IPS DF 6.9 (cell line): ENCODE results near the gene SPRYD3.
"Not testable (repeated sequence)": the region's sequence is repeated elsewhere in the genome, so short reads cannot be mapped to it uniquely, and the experiment has no call there.

ENCODE experiments used
- DNase-seq: peaks from one replicate; pipeline ENCODE4 v3.0.0-alpha.2; 2013; ENCODE audit warnings: low read depth, low spot score
- H3K27ac ChIP-seq: one replicate; pipeline ENCODE4 v1.5.1; 2013; ENCODE audit warnings: low read length, control low read depth
- H3K27me3 ChIP-seq: 2 replicates; pipeline ENCODE4 v1.6.1; 2013; ENCODE audit warnings: mild to moderate bottlenecking, low read length; ENCODE audit not compliant: control insufficient read depth, insufficient read depth
- H3K36me3 ChIP-seq: 2 replicates; pipeline ENCODE4 v1.6.1; 2013; ENCODE audit warnings: low read length; ENCODE audit not compliant: control insufficient read depth, insufficient read depth
- H3K4me1 ChIP-seq: 2 replicates; pipeline ENCODE4 v1.6.1; 2013; ENCODE audit warnings: low read length; ENCODE audit not compliant: control insufficient read depth, insufficient read depth
- H3K4me3 ChIP-seq: 2 replicates; pipeline ENCODE4 v1.5.1; 2013; ENCODE audit warnings: mild to moderate bottlenecking, low read length
- H3K9me3 ChIP-seq: 2 replicates; pipeline ENCODE4 v1.6.1; 2013; ENCODE audit warnings: low read length, inconsistent platforms; ENCODE audit not compliant: control insufficient read depth, insufficient read depth
- WGBS: extraction: QIAGEN DNeasy Blood & Tissue Kit; methylation state at CpG from one replicate; pipeline ENCODE4 v1.1.7; 2013; ENCODE audit warnings: mixed read lengths, missing lambda C conversion rate; ENCODE audit not compliant: insufficient read length, insufficient coverage; 5-methylcytosine and 5-hydroxymethylcytosine counted together

The SPRYD3 gene

DNA sequence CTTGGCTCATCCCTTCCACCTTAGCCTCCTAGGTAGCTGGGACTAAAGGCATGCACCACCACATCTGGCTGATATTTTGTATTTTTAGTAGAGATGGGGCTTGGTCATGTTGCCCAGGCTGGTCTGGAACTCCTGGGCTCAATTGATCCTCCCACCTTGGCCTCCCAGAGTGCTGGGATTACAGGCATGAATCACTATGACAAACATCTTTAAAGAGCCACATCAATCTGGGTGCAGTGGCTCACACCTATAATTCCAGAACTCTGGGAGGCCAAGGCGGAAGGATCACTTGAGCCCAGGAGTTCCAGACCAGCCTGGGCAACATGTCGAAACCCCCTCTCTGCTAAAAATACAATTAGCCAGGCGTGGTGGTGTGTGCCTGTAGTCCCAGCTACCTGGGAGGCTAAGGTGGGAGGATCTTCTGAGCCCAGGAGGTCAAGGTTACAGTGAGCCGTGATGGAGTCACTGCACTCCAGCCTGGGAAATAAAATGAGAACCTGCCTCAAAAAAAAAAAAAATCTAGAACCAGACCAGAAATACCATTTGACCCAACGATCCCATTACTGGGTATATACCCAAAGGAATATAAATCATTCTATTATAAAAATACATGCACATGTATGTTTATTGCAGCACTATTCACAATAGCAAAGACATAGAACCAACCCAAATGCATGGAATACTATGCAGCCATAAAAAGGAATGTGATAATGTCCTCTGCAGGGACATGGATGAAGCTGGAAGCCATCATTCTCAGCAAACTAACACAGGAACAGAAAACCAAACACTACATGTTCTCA, 15.8 kb upstream of the SPRYD3 start:
- WGBS, result no CpG with 5 or more reads among the region's 5 CpGs
- not testable (repeated sequence) for H3K27ac ChIP-seq, H3K36me3 ChIP-seq, DNase-seq, H3K9me3 ChIP-seq, H3K27me3 ChIP-seq, H3K4me1 ChIP-seq, H3K4me3 ChIP-seq

- Histone ChIP-seq H3K9me3 (no peaks in the 10 kb centered on the region), H3K27ac (no peak overlapping the region), H3K36me3 (no peaks in the 10 kb centered on the region), H3K4me1 (peaks cover 8% of the 10 kb centered on the region), H3K27me3 (peaks cover 4% of the 10 kb centered on the region; the same call in 1 of the 2 replicates), H3K4me3 (no peak overlapping the region)
- DNase-seq, result no peak
- no CpG with 5 or more reads among the region's 6 CpGs for WGBS
These were observed 15.2 kb upstream of the SPRYD3 start for GRCh38 chr12:53094394-53094787.

GRCh38 chr12:53093777-53094393, 14.7 kb upstream of the SPRYD3 start:
- Histone ChIP-seq H3K4me1 (peaks cover 5% of the 10 kb centered on the region), H3K4me3 (no peak overlapping the region), H3K36me3 (no peaks in the 10 kb centered on the region), H3K27me3 (peaks cover 3% of the 10 kb centered on the region; the same call in 1 of the 2 replicates), H3K9me3 (no peaks in the 10 kb centered on the region), H3K27ac (no peak overlapping the region)
- no peak for DNase-seq
- no CpG with 5 or more reads among the region's 6 CpGs for WGBS

DNA sequence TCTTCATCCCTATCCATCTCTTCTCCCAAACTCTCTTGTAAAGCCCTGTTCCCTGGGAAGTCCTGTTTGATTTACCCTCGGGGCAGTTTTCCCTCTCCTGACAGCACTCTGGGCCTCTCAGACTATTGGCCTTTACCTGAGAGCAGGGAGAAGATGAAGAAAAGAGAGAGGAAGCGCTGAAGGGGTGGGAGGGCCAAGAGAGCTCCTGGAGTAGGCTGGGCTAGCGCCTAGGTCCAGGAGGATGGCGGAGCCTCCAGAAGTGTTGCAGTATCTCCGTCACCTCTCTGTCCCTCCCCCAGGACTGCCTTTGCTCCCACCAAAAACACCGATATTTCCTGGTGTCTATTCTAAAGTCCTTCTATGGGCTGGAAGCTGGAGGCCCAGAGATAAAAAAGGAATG, 12.6 kb upstream of the SPRYD3 start:
- DNase-seq, result no peak
- Histone ChIP-seq H3K4me1 (peaks cover 5% of the 10 kb centered on the region), H3K9me3 (no peaks in the 10 kb centered on the region), H3K27me3 (no peaks in the 10 kb centered on the region), H3K27ac (no peak overlapping the region), H3K4me3 (no peak overlapping the region), H3K36me3 (no peaks in the 10 kb centered on the region)
- no CpG with 5 or more reads among the region's 6 CpGs for WGBS

- H3K27me3 ChIP-seq, result no peaks in the 10 kb centered on the region
- no CpG with 5 or more reads among the region's 2 CpGs for WGBS
- H3K27ac ChIP-seq, result no peak overlapping the region
- no peaks in the 10 kb centered on the region for H3K36me3 ChIP-seq
- H3K4me3 ChIP-seq, result no peak overlapping the region
- no peaks in the 10 kb centered on the region for H3K9me3 ChIP-seq
- DNase-seq, result no peak
- H3K4me1 ChIP-seq, result no peaks in the 10 kb centered on the region
These were observed 11.4 kb upstream of the SPRYD3 start for GRCh38 chr12:53090554-53090953.

- Histone ChIP-seq H3K9me3 (no peaks in the 10 kb centered on the region), H3K4me3 (no peak overlapping the region)
- WGBS, result no CpG with 5 or more reads among the region's 6 CpGs
These were observed 10.9 kb upstream of the SPRYD3 start for GRCh38 chr12:53090105-53090504.

GRCh38 chr12:53086361-53086760, 7.2 kb upstream of the SPRYD3 start:
- Histone ChIP-seq H3K36me3 (no peaks in the 10 kb centered on the region), H3K4me3 (no peak overlapping the region), H3K27ac (no peak overlapping the region), H3K9me3 (no peaks in the 10 kb centered on the region), H3K4me1 (no peaks in the 10 kb centered on the region), H3K27me3 (no peaks in the 10 kb centered on the region)
- no peak for DNase-seq
- no CpG with 5 or more reads among the region's 3 CpGs for WGBS

More at GRCh38 chr12:53090105-53090504, 10.9 kb upstream of the SPRYD3 start:
- no peaks in the 10 kb centered on the region for H3K36me3 ChIP-seq
- no peak overlapping the region for H3K27ac ChIP-seq
- no peaks in the 10 kb centered on the region for H3K4me1 ChIP-seq
- DNase-seq, result no peak
- H3K27me3 ChIP-seq, result no peaks in the 10 kb centered on the region

- H3K36me3 ChIP-seq, result no peaks in the 10 kb centered on the region
- H3K4me3 ChIP-seq, result no peak overlapping the region
- H3K9me3 ChIP-seq, result no peaks in the 10 kb centered on the region
- DNase-seq, result no peak
- WGBS, result no CpG with 5 or more reads among the region's 2 CpGs
- H3K27me3 ChIP-seq, result no peaks in the 10 kb centered on the region
- no peaks in the 10 kb centered on the region for H3K4me1 ChIP-seq
- no peak overlapping the region for H3K27ac ChIP-seq
These were observed 3.5 kb upstream of the SPRYD3 start for GRCh38 chr12:53082637-53083175.

- Histone ChIP-seq H3K4me3 (peak overlapping the region; percentile 37; the same call in 1 of the 2 replicates), H3K27me3 (no peaks in the 10 kb centered on the region), H3K9me3 (no peaks in the 10 kb centered on the region), H3K4me1 (no peaks in the 10 kb centered on the region), H3K36me3 (no peaks in the 10 kb centered on the region), H3K27ac (no peak overlapping the region)
- WGBS, result no CpG with 5 or more reads among the region's 25 CpGs
- DNase-seq, result no peak
These were observed 565 bp downstream of the SPRYD3 start for GRCh38 chr12:53078425-53079225.

GRCh38 chr12:53077030-53077429, 2.2 kb downstream of the SPRYD3 start:
- Histone ChIP-seq H3K27me3 (no peaks in the 10 kb centered on the region), H3K9me3 (no peaks in the 10 kb centered on the region), H3K36me3 (no peaks in the 10 kb centered on the region), H3K4me3 (no peak overlapping the region), H3K27ac (no peak overlapping the region), H3K4me1 (no peaks in the 10 kb centered on the region)
- WGBS, result no CpG with 5 or more reads among the region's 8 CpGs
- DNase-seq, result no peak
